ENCODE results near the gene TET2. TPM values are rescaled to one million over a fixed set of nuclear protein-coding genes. Genes with fewer than 3 reads are reported as not detected.

The TET2 gene
- total RNA-seq, 2 experiments from 2014 or later = 22.6 to 25.3 TPM

DNA sequence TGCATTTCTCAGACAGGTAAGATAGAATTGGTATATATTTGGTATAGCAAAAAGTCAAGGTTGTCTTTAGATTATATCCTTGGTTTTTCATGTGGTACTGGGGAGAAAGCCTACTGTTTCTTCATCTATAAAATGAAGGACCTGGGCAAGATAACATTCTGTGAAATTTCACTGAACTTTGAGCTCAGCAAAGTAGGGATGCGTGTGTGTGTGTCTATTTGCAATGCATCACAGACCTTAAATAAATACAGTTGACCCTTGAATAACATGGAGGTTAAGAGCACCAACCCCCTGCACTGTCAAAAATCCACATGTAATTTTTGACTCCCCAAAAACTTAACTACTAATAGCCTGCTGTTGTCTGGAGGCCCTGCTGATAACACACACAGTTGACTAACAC, 25.2 kb downstream of the TET2 start:
- Mint-ChIP-seq H3K27me3 (no peaks in the 10 kb centered on the region), H3K36me3 (ENCODE audit: low read depth) (peaks cover 65% of the 10 kb centered on the region), H3K4me3 (no peak overlapping the region), H3K27ac (no peak overlapping the region), H3K4me1 (no peaks in the 10 kb centered on the region), H3K9me3 (peaks cover 30% of the 10 kb centered on the region)
- CTCF ChIA-PET = interaction anchor here (0.9 kb wide), 1 partner anchor 9 kb away, joined by 3 read pairs; no protein-coding TSS in a partner anchor
- POLR2A ChIA-PET = no interaction called here
- DNase-seq = no peak

GRCh38 chr4:105174098-105174497, 27.4 kb downstream of the TET2 start:
- CTCF ChIA-PET = no interaction called here
- no peaks in the 10 kb centered on the region for H3K4me1 Mint-ChIP-seq

GRCh38 chr4:105179539-105180401, 33.1 kb downstream of the TET2 start:
- Mint-ChIP-seq H3K4me3 (no peak overlapping the region), H3K4me1 (peaks cover 9% of the 10 kb centered on the region), H3K27me3 (no peaks in the 10 kb centered on the region), H3K36me3 (ENCODE audit: low read depth) (peaks cover 35% of the 10 kb centered on the region), H3K9me3 (peaks cover 17% of the 10 kb centered on the region), H3K27ac (no peak overlapping the region)
- ChIA-PET POLR2A (no interaction called here), CTCF (interaction anchor here (0.7 to 1.2 kb wide), 2 partner anchors 8 to 149 kb away, joined by 3 read pairs; no protein-coding TSS in a partner anchor)
- no peak for DNase-seq

More at GRCh38 chr4:105174098-105174497, 27.4 kb downstream of the TET2 start:
- no peaks in the 10 kb centered on the region for H3K27me3 Mint-ChIP-seq
- no peak for DNase-seq
- no peak overlapping the region for H3K4me3 Mint-ChIP-seq
- H3K36me3 Mint-ChIP-seq (ENCODE audit: low read depth) = peaks cover 61% of the 10 kb centered on the region
- no peak overlapping the region for H3K27ac Mint-ChIP-seq
- H3K9me3 Mint-ChIP-seq = peaks cover 30% of the 10 kb centered on the region
- POLR2A ChIA-PET = no interaction called here

DNA sequence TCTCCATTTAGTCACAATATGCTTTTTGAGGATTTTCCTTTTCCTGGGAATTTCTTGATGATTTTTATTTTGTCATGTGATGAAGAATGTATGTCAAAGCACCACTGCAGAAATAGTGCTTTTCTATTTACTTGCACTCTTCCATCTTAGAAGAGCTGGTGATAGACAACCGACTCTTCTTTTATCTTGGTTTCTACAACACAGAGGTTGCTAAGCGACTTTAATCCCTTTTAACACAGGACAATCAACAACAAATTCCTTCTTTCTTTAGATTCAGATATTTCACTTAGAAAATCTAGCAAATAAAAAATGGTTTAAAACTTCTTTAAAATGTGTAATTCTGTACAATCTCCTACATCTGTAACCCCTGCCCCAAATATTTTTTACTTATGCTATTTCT, 34.6 kb downstream of the TET2 start:
- POLR2A ChIA-PET = no interaction called here
- Mint-ChIP-seq H3K9me3 (peaks cover 4% of the 10 kb centered on the region), H3K27me3 (no peaks in the 10 kb centered on the region), H3K4me3 (no peak overlapping the region), H3K36me3 (ENCODE audit: low read depth) (peaks cover 25% of the 10 kb centered on the region), H3K4me1 (peaks cover 12% of the 10 kb centered on the region), H3K27ac (no peak overlapping the region)
- DNase-seq = no peak
- CTCF ChIA-PET = interaction anchor here (1.7 kb wide), 1 partner anchor 13 kb away, joined by 3 read pairs; no protein-coding TSS in a partner anchor

GRCh38 chr4:105182211-105182610, 35.5 kb downstream of the TET2 start:
- Mint-ChIP-seq H3K36me3 (ENCODE audit: low read depth) (peaks cover 18% of the 10 kb centered on the region), H3K9me3 (peaks cover 1% of the 10 kb centered on the region), H3K27me3 (no peaks in the 10 kb centered on the region), H3K4me3 (no peak overlapping the region), H3K4me1 (peaks cover 12% of the 10 kb centered on the region), H3K27ac (no peak overlapping the region)
- ChIA-PET CTCF (interaction anchor here (1.7 kb wide), 1 partner anchor 12 kb away, joined by 3 read pairs; no protein-coding TSS in a partner anchor), POLR2A (no interaction called here)
- DNase-seq = no peak

GRCh38 chr4:105184316-105184980, 37.8 kb downstream of the TET2 start:
- no peak for DNase-seq
- CTCF ChIA-PET = no interaction called here
- Mint-ChIP-seq H3K27ac (peak overlapping the region; percentile 20), H3K36me3 (ENCODE audit: low read depth) (peaks cover 15% of the 10 kb centered on the region), H3K4me1 (peaks cover 12% of the 10 kb centered on the region), H3K27me3 (no peaks in the 10 kb centered on the region), H3K4me3 (no peak overlapping the region), H3K9me3 (no peaks in the 10 kb centered on the region)
- POLR2A ChIA-PET = no interaction called here

GRCh38 chr4:105186701-105187161, 40.1 kb downstream of the TET2 start:
- H3K4me3 Mint-ChIP-seq = no peak overlapping the region
- CTCF ChIA-PET = interaction anchor here (0.6 to 1.5 kb wide), 3 partner anchors 9 to 233 kb away, joined by 3 read pairs; no protein-coding TSS in a partner anchor
- H3K4me1 Mint-ChIP-seq = peaks cover 15% of the 10 kb centered on the region

GRCh38 chr4:105189855-105190650, 43.4 kb downstream of the TET2 start:
- peaks cover 16% of the 10 kb centered on the region for H3K4me1 Mint-ChIP-seq
- H3K9me3 Mint-ChIP-seq = no peaks in the 10 kb centered on the region
- H3K27ac Mint-ChIP-seq = no peak overlapping the region
- no peak for DNase-seq
- POLR2A ChIA-PET = no interaction called here
- H3K4me3 Mint-ChIP-seq = no peak overlapping the region
- peaks cover 27% of the 10 kb centered on the region for H3K36me3 Mint-ChIP-seq (ENCODE audit: low read depth)
- CTCF ChIA-PET = no interaction called here
- no peaks in the 10 kb centered on the region for H3K27me3 Mint-ChIP-seq

More at GRCh38 chr4:105186701-105187161, 40.1 kb downstream of the TET2 start:
- H3K9me3 Mint-ChIP-seq = no peaks in the 10 kb centered on the region
- POLR2A ChIA-PET = no interaction called here
- peaks cover 20% of the 10 kb centered on the region for H3K36me3 Mint-ChIP-seq (ENCODE audit: low read depth)
- H3K27ac Mint-ChIP-seq = no peak overlapping the region
- no peaks in the 10 kb centered on the region for H3K27me3 Mint-ChIP-seq
- no peak for DNase-seq

GRCh38 chr4:105191621-105192210, 45.0 kb downstream of the TET2 start:
- H3K4me1 Mint-ChIP-seq = peaks cover 21% of the 10 kb centered on the region
- peaks cover 43% of the 10 kb centered on the region for H3K36me3 Mint-ChIP-seq (ENCODE audit: low read depth)
- H3K27ac Mint-ChIP-seq = no peak overlapping the region
- ChIA-PET POLR2A (no interaction called here), CTCF (no interaction called here)
- DNase-seq = no peak
- no peak overlapping the region for H3K4me3 Mint-ChIP-seq
- no peaks in the 10 kb centered on the region for H3K9me3 Mint-ChIP-seq
- H3K27me3 Mint-ChIP-seq = no peaks in the 10 kb centered on the region

DNA sequence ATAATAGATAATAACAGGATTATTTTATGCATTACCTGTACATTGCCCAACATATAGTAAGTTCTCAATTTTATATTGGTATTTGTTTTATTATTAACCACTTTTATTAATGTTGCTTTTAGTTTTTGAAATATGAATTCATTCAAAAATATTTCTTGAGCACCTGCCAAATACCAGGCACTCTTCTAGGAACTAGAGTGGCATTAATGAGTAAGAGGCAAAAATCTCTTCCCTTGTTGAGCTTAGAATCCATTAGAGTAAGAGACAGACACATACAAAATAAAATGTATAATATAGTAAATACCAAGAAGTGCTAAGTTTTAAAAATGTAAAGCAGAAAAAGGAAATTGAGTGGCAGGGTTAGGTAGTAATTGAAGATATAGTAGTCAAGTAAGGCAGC, 45.8 kb downstream of the TET2 start:
- Mint-ChIP-seq H3K9me3 (no peaks in the 10 kb centered on the region), H3K4me3 (no peak overlapping the region), H3K27ac (no peak overlapping the region), H3K27me3 (no peaks in the 10 kb centered on the region), H3K4me1 (peaks cover 22% of the 10 kb centered on the region), H3K36me3 (ENCODE audit: low read depth) (peaks cover 44% of the 10 kb centered on the region)
- CTCF ChIA-PET = no interaction called here
- no peak for DNase-seq
- POLR2A ChIA-PET = no interaction called here

GRCh38 chr4:105192910-105193309, 46.2 kb downstream of the TET2 start:
- ChIA-PET POLR2A (no interaction called here), CTCF (no interaction called here)
- H3K4me3 Mint-ChIP-seq = no peak overlapping the region
- H3K36me3 Mint-ChIP-seq (ENCODE audit: low read depth) = peaks cover 44% of the 10 kb centered on the region
- no peaks in the 10 kb centered on the region for H3K9me3 Mint-ChIP-seq
- peaks cover 22% of the 10 kb centered on the region for H3K4me1 Mint-ChIP-seq
- no peak overlapping the region for H3K27ac Mint-ChIP-seq
- no peaks in the 10 kb centered on the region for H3K27me3 Mint-ChIP-seq
- no peak for DNase-seq

DNA sequence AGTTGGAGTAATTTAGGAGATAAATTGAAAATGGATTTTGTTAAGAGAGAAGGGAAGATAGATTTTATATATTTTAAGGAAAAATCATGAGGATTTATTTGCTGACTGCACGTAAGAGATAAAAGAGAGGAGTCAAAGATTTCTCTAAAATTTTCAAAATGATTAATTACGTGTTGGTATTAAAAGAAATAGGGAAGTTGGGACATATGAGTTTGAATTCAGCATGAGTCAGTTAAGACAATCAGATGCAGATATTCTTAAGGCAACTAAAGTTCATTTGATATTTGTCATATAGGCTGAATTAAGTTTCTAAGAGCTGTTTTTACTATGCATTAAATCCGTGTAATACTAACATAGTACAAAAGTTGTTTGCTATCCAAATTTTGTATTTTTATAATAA, 46.9 kb downstream of the TET2 start:
- Mint-ChIP-seq H3K9me3 (no peaks in the 10 kb centered on the region), H3K27ac (no peak overlapping the region), H3K4me1 (peaks cover 22% of the 10 kb centered on the region), H3K27me3 (no peaks in the 10 kb centered on the region), H3K4me3 (no peak overlapping the region), H3K36me3 (ENCODE audit: low read depth) (peaks cover 44% of the 10 kb centered on the region)
- ChIA-PET POLR2A (interaction anchor here (0.8 kb wide), 1 partner anchor 113 kb away, joined by 3 read pairs; no protein-coding TSS in a partner anchor), CTCF (interaction anchor here (1.0 to 1.4 kb wide), 2 partner anchors 12 to 16 kb away, joined by 3 read pairs; no protein-coding TSS in a partner anchor)
- DNase-seq = no peak

All from activated CD4-positive, alpha-beta T cell treated with anti-CD3 and anti-CD28 coated beads, Interleukin-2, amount 10 ng/mL, durations not matched to agents 7 days and 5 days (primary cell).